HEK293 (cell line): Measurements from ENCODE around the gene ERGIC1.

ENCODE experiments used
- WT1 ChIP-seq: fragments of 450-650 bp; formaldehyde crosslinking; IDR thresholded peaks from 2 replicates; pipeline ENCODE4 v1.5.1; 2016; ENCODE audit warnings: missing biosample characterization, missing genetic modification characterization
- ZFP3 ChIP-seq: fragments of 450-650 bp; formaldehyde crosslinking; IDR thresholded peaks from 2 replicates; pipeline ENCODE4 v1.5.1; 2016; ENCODE audit warnings: low read depth, missing biosample characterization, missing genetic modification characterization
- TF ChIP-seq, protein P1 (sequence below): sonication (generic); formaldehyde crosslinking; IDR thresholded peaks from 2 replicates; pipeline ENCODE4 v1.8.1; 2022; ENCODE audit warnings: mild to moderate bottlenecking, moderate library complexity, missing genetic modification reagents
- TF ChIP-seq, protein P2 (sequence below): fragments of 450-650 bp; formaldehyde crosslinking; IDR thresholded peaks from 2 replicates; pipeline ENCODE4 v1.5.1; 2016; ENCODE audit warnings: missing biosample characterization, missing genetic modification characterization

DNA sequence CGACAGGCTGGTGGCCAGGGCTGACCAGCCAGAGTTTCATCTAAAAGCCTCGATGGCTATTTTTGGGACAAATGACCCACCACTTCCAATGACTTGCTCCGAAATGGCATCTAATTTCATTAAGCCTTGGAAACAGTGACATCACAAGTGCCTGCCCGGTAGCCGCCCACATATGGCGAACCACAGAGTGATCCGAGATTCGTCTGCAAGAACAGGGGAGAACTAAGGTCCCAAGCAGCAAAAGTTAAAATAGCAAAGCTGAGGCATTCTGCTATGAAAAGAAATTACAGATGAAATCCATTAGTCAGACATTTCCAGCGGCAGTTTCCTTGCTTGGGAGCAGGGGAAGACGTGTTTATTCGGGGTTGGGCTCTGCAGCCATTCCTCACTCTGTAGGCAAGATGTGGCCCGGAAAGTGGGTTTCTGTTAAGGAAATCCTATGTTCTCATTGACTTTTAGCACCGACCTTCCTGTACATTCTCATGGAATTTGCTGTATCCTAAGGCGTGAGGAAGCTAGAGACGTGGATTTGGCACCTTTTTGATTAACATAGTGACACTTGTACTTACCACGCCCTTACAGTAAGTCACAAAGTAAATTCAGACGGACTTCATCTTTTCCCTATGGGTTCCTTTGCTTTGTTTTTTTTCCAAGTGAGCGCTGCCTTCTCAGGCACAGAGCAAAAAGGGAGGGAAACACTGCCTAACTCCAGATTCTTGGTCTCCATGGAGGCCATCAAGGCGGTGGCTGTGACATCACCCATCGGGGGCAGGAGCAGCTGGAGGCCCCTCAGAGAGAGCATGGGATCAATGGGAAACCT lies 45.1 kb downstream of the ERGIC1 start:
- TF ChIP-seq ZFP3: no peak
- TF ChIP-seq, protein P1, sequence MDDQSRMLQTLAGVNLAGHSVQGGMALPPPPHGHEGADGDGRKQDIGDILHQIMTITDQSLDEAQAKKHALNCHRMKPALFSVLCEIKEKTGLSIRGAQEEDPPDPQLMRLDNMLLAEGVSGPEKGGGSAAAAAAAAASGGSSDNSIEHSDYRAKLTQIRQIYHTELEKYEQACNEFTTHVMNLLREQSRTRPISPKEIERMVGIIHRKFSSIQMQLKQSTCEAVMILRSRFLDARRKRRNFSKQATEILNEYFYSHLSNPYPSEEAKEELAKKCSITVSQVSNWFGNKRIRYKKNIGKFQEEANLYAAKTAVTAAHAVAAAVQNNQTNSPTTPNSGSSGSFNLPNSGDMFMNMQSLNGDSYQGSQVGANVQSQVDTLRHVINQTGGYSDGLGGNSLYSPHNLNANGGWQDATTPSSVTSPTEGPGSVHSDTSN (CRISPR knock-in tag): no peak
- TF ChIP-seq WT1 (tag by site-specific recombination): no peak
- TF ChIP-seq, protein P2, sequence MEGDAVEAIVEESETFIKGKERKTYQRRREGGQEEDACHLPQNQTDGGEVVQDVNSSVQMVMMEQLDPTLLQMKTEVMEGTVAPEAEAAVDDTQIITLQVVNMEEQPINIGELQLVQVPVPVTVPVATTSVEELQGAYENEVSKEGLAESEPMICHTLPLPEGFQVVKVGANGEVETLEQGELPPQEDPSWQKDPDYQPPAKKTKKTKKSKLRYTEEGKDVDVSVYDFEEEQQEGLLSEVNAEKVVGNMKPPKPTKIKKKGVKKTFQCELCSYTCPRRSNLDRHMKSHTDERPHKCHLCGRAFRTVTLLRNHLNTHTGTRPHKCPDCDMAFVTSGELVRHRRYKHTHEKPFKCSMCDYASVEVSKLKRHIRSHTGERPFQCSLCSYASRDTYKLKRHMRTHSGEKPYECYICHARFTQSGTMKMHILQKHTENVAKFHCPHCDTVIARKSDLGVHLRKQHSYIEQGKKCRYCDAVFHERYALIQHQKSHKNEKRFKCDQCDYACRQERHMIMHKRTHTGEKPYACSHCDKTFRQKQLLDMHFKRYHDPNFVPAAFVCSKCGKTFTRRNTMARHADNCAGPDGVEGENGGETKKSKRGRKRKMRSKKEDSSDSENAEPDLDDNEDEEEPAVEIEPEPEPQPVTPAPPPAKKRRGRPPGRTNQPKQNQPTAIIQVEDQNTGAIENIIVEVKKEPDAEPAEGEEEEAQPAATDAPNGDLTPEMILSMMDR (tag by site-specific recombination): no peak
